ENCODE results near the gene POLL.
"Not testable (repeated sequence)": the region's sequence is repeated elsewhere in the genome, so short reads cannot be mapped to it uniquely, and the experiment has no call there.

POLL gene

DNA sequence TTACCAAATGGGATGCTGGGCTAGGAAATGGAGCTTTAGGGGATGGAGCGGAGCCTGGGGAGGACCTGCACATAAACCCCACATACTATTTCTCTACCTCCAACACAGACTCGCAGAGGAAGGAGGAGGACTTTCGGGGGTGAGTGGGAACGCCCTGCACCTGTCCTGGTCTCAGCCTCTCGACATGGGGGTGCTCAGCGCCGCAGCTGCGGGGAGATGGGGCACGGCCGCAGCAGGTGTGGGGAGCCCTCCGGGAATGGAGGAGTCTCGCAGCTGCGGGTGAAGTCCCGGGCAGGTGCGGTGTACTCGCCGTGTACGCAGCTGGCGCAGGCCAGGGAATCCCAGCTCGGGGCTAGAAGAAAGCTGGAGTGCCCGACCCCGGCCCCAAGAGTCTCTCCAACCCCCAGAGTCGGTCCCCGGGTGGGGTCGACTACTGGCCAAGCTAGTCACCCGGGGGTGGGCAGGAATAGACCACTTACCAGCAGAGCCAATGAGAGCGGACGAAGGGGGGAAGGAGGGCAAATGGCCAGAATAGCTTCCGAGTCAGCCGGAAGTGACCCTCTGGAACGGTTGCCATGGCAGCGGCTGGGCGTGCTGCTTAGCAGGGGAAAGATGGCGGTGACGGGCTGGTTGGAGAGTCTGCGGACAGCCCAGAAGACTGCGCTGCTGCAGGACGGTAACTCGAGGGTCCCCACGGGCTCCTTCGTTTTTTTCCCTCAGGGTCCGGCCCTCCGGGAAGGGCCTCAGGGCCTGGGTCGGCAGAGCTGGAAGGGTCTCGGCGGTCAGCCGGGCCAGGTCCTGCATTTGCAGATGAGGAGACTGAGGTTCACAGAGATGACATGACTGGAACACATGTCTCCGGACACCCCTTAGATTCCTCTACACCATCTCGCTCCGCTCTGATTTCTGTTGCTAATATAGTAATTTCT, at the start of gene POLL, which contains the start of gene DPCD:
Gene POLL (minus strand): TSS at position 533 of the 929 bp plus-strand sequence. CDS start 897 bp downstream, outside the sequence.
Gene DPCD (plus strand): TSS at position 597 of the 929 bp plus-strand sequence. CDS start 16 bp downstream, at position 613.
- peak; percentile 98 for DNase-seq

- not testable (repeated sequence) for DNase-seq
Observed at GRCh38 chr10:101633510-101633909, 45.5 kb upstream of the POLL start.

GRCh38 chr10:101631821-101632475, 43.9 kb upstream of the POLL start:
- no peak for DNase-seq

DNA sequence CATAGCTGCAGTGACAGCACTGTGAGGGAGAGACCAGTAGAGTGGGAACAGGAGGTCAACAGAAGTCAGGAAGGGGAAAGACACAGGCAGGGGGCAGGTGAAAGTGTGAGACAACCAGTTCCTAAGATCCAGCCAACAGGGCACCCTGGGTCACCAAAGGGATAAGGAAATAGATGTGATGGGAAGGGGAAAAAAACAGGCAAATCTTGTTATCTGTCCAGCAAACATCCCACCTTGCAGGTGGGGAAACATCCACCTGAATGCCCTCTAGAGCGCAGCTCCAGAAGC, 42.5 kb upstream of the POLL start:
- DNase-seq, result no peak

DNA sequence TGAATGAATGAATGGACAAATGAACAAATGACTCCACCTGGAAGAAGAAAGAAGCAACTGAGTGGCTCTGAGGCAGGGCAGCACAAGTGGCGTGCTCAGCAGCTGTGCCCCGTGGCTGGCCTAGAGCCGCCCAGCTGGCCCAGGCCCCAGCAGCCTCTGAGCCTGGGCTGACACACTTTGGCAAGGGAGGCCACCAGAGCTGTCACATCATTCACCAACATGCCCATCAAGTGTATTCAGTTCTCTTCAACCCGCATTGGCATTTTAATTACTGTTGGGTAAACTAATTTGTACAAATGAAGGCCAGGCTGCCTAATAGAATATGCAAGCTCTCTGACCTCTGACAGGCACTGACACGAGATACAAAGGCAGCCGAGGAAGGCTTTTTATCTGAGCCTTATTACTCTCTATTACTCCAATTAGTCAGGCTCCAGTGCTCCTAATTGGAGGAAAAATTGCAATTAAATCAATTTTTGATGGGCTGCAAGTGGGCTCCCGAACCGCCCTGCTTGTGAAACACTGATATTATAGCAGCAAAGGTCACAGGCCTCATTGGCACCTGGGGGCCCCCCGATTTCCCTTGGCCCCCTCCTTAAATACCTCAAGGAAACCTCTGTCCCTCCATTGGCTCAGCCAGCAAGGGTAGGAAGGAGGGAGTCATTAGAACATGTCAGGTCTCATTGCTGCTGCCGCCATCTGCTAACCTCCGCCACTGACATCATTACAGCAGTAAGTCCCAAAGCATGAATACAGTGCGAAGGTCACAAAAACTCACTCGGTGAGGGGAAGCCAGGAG, 42.0 kb upstream of the POLL start:
- DNase-seq, result no peak

GRCh38 chr10:101625821-101626412, 37.9 kb upstream of the POLL start:
- no peak for DNase-seq

- DNase-seq, result no peak
Observed at GRCh38 chr10:101624526-101625102, 36.6 kb upstream of the POLL start.

GRCh38 chr10:101623528-101623927, 35.5 kb upstream of the POLL start:
- no peak for DNase-seq

DNA sequence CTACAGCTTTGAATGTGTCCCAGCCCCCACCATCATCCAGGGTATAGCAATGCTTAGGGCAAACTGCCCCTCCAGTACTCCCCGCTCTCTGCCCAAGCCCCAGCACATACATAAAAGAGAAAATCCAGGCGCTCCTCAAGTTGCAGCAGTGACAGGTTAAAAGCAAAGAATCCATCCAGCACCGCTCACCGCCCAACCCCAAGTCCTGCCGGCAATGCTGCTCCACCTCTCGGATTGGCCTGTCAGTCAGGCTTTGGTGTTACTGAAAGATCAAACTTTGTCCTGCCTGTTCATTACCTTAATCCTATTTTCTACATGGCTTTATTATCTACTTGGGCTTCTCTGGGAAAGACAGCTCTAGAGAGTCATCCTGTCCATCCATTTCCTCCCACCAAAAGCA, 31.9 kb upstream of the POLL start:
- DNase-seq, result no peak

DNA sequence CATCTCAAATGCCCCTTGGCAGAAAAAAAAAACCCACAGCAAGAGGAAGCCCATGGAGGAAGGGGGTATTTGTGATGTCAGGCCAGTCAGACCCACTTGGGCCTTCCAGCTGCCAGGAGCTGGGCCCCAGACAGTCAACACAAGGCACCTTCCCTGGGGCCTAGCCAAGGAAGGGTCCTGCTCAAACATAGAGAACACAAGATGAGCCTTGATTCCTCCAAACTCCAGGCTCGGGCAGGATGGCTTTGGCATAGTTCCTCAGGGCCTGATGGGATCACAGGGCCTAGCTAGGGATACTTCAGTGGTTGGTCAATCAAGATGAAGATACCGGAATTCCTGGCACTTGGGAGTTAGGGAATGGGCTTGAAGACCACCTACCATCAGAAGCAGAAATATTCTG, 30.8 kb upstream of the POLL start:
- no peak for DNase-seq

- no peak for DNase-seq
Observed at GRCh38 chr10:101617824-101618568, 29.9 kb upstream of the POLL start.

GRCh38 chr10:101617102-101617823, 29.2 kb upstream of the POLL start:
- peak; percentile 26 for DNase-seq

DNA sequence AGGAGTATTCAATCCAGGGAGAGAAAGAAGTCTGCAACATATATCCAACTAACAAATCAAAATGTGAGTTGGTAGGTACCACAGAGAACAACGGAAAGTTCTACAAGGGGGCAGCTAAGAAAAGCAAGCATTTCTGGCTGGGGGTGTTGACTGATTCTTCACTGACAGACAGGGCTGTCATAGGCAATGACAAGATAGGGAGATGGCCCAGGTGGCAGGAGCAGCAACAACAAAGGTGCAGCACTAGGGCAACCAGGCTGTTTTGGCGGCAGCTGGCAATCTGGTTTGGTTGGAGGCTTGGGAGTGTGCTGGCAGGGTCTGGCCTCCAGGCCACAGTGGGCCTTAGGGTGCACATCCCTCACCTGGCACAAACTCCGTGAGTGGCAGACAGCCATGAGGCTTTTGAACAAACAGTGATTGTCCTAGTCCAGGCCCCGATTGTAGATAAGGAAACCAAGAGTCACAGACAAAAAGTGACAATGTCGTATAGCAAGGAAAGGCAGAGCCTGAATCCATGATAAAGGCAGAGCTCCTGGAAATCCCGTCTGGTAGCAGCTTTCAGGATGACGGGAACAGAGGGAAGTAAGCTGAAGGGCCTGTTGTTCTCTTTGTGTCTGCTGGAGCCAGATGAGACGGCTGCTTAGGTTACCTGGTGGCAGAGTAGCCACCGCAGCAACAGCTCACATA, 28.5 kb upstream of the POLL start:
- DNase-seq, result no peak

DNA sequence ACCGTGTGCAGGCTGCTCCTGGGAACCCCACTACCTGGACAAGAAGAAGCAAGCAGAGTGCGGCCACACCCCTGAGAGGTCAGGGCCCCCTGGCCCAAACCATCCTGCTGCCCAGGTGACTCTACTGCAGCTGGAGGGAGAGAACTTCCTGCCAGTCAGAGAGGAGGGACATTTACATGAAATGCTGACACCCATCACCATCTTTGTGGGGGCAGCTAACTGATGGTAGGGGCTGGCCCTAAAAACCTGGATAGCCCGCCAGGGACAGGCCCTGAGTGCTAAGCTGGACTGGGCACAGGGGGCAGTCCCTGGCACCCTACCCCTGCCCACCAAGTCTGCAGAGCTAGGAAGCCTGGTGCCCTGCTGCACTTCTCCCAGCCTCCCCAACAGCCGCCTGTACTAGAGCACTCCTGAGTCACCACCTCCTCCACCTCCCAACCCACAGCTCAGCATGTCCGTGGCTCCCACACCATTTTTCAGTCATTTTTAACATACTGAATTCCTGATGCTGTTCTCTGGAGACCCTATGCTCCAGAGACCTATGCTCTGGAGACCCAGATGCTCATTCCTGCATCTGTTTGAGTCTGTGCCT, 27.6 kb upstream of the POLL start:
- DNase-seq, result no peak

GRCh38 chr10:101614663-101615524, 26.8 kb upstream of the POLL start:
- no peak for DNase-seq

DNA sequence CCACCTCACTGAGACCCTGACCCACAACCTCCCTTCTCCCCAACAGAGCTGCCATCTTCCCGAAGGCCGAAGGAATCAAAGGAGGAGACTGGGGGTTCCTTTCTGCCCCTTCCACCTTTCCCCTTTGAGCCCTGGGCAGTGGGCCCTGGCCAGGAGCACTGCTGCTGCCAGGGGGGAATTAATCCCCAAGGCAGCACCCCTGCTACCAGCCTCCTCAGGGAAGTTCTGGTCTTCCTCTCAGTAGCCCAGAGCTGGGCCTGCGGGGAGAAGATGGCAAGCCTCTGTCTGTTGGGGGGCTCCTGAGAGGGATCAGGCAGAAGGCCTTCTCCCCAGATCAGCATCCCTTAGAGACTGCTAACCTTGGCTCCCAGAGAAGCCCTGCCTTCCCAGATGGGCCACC, 25.6 kb upstream of the POLL start:
- no peak for DNase-seq

- no peak for DNase-seq
Observed at GRCh38 chr10:101612872-101613271, 24.8 kb upstream of the POLL start.

- no peak for DNase-seq
Observed at GRCh38 chr10:101612086-101612485, 24.0 kb upstream of the POLL start.

All from OCI-M1 (cell line).